ENCODE results near the gene CNTNAP2.

- TF ChIP-seq, protein P1, sequence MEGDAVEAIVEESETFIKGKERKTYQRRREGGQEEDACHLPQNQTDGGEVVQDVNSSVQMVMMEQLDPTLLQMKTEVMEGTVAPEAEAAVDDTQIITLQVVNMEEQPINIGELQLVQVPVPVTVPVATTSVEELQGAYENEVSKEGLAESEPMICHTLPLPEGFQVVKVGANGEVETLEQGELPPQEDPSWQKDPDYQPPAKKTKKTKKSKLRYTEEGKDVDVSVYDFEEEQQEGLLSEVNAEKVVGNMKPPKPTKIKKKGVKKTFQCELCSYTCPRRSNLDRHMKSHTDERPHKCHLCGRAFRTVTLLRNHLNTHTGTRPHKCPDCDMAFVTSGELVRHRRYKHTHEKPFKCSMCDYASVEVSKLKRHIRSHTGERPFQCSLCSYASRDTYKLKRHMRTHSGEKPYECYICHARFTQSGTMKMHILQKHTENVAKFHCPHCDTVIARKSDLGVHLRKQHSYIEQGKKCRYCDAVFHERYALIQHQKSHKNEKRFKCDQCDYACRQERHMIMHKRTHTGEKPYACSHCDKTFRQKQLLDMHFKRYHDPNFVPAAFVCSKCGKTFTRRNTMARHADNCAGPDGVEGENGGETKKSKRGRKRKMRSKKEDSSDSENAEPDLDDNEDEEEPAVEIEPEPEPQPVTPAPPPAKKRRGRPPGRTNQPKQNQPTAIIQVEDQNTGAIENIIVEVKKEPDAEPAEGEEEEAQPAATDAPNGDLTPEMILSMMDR (IDR thresholded peaks at IDR 0.05): peak; percentile 86 to 98 (median 93)
- no peak for TF ChIP-seq POLR2A (IDR thresholded peaks at IDR 0.05)
Observed at GRCh38 chr7:148262721-148263229, 2146.2 kb downstream of the CNTNAP2 start.

Measured in testis (tissue), 2 donors.